Effector CD8-positive, alpha-beta T cell (primary cell): Measurements from ENCODE around the gene GPS2.
A peak's percentile ranks its signal among the peaks of the same experiment; 100 is the strongest.

Source experiments
- DNase-seq: peaks from one replicate; lab custom pipeline; 2025; lab: John Stamatoyannopoulos, UW

The GPS2 gene

GRCh38 chr17:7293159-7293558, 22.0 kb downstream of the GPS2 start:
- DNase-seq, result no peak

DNA sequence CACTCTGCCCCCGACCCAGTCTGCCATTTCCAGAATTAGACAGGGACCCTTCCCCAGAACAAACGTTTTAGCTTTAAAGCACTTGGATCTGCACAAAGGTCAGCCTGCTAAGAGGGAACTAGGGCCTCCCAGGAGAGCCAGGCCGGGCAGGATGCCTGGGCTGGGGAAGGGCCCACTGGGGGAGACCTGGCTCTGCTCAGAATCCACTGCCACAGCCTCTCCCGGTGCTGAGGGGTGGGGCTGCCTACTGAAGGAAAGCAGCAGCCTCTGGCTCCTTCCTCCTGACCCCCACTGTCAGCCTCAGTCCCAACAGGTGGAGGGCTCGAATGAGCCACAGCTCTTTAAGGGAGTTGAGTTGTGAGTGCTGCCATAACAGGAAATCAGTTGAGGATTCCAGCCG, 22.4 kb downstream of the GPS2 start:
- no peak for DNase-seq

- DNase-seq, result no peak
These were observed 23.0 kb downstream of the GPS2 start for GRCh38 chr17:7292194-7292593.

DNA sequence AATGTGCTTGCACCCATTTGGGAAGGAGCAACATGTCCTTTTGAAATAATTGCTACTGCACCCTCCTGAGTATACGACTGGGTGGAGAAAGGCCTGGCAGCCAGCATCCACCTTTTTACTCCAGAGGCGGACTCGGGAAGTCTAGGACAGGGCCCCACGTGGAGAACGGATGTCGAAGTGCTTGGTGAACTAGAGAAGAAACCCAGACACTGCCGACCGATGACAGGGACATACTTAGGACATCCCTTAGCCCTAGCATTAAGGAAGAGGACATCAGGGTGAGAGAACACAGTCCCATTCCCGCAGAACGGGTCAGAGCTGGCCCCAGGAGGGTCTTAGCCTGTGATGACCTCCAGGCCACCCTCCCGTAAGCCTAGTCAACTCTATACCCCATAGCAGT, 24.5 kb downstream of the GPS2 start:
- no peak for DNase-seq

DNA sequence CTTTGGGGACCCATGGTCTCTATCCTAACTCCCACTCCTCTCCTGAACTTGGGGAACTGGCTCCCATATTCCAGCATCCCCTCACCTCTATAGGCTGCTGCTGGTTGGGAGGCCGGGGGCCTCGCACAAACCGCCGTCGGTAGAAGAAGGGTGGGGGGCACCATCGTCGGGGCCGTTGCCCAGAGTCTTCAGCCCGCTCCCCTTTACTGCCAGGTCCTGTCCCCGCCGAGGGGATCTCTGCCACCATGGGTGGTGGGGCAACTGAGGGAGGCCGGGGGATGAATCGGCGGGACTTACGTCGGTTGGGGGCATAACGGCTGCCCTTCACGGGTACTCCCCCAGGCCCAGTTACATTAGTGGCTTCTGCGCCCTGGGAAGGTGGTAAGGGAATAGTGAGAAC, 25.0 kb downstream of the GPS2 start:
- DNase-seq, result no peak

- DNase-seq, result no peak
These were observed 25.7 kb downstream of the GPS2 start for GRCh38 chr17:7289256-7290032.

GRCh38 chr17:7285679-7286078, 29.5 kb downstream of the GPS2 start:
- DNase-seq, result no peak

DNA sequence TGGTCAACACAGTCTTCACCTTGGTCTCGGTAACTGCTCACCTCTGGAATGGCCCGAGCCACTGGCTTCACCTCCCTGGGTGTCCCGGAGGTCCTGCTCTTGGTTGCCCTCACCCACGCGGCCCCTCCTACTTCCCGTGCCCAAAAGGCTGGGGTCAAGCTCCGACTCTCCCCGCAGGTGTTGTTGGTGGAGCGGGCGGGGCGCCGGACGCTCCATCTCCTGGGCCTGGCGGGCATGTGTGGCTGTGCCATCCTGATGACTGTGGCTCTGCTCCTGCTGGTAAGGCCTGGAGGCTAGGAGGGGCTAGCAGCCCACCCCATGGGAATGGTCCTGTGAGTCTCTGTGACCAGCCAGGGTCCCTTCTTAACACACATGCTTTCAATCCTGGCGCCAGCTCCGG, 30.2 kb downstream of the GPS2 start:
- no peak for DNase-seq

DNA sequence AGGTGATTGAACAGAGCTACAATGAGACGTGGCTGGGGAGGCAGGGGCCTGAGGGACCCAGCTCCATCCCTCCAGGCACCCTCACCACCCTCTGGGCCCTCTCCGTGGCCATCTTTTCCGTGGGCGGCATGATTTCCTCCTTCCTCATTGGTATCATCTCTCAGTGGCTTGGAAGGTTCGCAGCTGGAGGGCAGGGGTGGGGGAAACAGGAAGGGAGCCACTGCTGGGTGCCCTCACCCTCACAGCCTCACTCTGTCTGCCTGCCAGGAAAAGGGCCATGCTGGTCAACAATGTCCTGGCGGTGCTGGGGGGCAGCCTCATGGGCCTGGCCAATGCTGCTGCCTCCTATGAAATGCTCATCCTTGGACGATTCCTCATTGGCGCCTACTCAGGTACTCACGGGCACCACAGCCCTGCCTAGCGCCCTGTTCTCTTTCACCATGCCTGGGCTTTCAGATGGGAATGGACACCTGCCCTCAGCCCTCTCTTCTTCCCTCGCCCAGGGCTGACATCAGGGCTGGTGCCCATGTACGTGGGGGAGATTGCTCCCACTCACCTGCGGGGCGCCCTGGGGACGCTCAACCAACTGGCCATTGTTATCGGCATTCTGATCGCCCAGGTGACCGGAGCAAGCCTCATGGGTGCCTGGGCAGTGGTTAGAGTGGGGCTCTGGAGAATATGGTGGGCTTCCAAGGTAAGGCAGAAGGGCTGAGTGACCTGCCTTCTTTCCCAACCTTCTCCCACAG, 31.5 kb downstream of the GPS2 start:
- no peak for DNase-seq

DNA sequence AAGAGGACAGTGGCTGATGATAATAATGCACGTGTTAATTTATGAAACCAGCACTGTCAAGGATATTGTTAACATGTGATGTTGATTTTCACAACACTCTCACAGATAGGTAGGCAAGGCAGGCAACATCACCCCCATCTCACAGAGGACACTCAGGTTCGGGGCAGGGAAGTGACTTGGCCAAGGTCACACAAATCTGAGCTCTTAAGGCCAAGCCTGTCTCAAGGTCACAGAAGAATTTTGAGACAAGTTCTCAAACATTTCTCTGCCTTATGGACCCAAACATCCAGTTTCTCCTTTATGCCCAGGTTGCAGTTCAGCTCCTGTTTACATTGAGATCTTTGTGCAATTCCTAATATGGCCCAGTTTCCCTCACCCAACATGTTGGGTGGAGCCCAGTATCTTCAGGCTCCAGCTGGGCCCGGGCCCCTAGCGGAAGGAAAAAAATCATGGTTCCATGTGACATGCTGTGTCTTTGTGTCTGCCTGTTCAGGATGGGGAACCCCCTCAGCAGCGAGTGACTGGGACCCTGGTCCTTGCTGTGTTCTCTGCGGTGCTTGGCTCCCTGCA, 32.3 kb downstream of the GPS2 start:
- DNase-seq, result no peak

DNA sequence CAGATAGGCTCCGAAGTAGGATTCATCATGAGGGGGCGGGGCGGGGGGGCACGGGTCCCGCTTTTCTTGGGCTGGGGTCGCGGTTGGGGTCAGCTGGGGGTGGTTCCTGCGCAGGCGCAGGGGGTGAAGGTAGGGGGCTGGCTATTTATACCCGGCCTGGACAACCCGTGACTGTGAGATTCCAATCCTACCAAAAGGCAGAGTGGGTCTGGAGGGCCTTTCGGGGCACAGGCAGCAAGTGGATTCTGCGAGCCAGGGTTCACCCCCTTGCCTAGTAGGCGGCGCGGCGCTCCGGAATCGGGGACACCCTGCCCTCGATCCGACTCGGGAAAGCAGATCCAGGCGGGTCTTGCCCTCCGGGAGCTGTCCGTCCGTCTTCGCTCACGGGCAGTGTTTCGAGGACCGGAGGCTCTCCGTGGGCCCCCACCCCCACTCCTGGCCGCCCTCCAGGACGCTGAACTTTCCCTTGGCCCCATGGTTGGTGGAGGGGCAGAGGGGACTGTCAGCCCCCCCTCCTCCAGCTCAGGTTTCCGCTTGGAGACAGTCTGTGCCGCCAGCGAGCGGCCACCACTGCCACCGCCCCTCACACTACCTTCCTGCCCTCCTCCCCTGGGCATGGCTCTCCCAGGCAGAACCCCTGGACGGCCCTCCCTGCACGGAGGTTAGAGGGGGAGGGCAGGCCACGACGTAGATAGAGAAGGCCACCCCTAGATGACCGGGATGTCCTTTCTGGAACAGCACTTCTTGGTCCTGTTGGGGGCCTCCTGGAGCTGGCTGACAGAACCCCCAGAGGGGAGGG, 33.0 kb downstream of the GPS2 start:
- no peak for DNase-seq

GRCh38 chr17:7281074-7281952, 33.8 kb downstream of the GPS2 start, which contains the start of gene SLC2A4:
SLC2A4 (plus strand) TSS chr17:7281718; CDS start chr17:7281935, 217 bp downstream.
- peak; percentile 81 for DNase-seq

DNA sequence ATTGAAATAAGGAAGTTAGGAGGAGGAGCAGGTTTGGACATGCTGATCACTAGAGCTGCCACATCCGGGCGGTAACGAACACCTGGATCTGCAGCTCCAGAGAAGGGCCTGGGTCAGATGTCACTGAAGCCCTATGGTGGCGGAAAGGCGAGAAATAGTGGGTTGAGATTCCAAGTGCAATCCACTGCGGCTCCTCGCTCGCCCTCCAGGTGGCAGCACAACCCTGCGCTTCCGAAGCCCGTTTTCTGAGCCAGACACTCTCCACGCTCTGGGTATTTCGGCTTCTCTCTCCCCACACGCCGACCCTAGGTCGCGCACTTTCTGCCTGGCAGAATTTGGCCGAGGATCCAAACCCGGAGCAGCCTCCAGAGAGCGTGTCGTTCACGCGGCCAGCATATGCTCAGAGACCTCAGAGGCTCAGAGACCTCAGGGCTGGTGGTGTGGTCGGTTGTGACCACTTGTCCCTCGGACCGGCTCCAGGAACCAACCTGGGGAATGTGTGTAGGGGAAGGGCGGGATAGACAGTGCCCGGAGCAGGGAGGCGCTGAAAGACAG, 34.6 kb downstream of the GPS2 start:
- DNase-seq, result peak; percentile 75

DNA sequence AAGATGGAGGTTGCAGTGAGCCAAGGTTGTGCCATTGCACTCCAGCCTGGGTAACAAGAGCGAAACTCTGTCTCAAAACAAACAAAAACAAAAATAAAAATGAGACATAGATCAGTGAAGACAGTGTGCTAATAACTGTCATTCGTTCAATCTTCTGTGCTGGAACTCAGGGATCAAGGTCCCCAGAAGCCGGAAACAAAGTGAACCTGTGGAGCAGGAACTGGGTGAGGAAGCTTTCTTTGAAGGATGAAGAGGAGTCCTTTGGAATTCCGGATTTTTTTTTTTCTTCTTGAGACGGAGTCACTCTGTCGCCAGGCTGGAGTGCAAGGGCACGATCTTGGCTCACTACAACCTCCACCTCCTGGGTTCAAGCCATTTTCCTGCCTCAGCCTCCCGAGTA, 35.7 kb downstream of the GPS2 start:
- DNase-seq, result no peak

DNA sequence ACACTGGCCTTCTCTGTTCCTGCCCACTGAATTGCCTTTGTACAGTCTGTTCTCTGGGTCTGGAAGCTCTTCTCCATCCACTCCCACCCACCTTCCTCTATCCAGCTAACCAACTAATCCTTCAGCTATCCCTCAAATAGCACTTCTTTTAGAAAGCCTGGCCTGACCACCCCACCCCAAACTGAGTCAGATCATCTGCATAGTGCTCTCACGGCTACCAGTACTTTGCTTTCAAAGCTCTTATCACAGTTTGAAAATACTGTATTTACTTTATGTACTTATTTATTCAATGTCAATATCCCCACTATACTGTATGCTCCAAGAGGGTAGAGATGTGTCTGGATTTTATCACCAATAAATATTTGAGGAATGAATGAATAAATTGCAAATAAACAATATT, 48.4 kb downstream of the GPS2 start:
- no peak for DNase-seq

DNA sequence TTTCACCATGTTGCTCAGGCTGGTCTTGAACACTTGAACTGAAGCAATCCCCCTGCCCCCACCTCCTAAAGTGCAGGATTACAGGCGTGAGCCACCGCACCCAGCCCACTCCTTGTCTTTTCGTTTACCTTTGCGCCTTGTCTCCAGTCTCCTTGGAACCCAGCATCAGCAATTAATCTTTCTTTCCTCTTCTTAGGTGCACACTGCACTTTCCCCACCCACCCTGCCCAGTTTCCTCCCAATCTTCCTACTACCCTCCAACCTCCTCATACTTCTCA, 51.4 kb downstream of the GPS2 start:
- no peak for DNase-seq

DNA sequence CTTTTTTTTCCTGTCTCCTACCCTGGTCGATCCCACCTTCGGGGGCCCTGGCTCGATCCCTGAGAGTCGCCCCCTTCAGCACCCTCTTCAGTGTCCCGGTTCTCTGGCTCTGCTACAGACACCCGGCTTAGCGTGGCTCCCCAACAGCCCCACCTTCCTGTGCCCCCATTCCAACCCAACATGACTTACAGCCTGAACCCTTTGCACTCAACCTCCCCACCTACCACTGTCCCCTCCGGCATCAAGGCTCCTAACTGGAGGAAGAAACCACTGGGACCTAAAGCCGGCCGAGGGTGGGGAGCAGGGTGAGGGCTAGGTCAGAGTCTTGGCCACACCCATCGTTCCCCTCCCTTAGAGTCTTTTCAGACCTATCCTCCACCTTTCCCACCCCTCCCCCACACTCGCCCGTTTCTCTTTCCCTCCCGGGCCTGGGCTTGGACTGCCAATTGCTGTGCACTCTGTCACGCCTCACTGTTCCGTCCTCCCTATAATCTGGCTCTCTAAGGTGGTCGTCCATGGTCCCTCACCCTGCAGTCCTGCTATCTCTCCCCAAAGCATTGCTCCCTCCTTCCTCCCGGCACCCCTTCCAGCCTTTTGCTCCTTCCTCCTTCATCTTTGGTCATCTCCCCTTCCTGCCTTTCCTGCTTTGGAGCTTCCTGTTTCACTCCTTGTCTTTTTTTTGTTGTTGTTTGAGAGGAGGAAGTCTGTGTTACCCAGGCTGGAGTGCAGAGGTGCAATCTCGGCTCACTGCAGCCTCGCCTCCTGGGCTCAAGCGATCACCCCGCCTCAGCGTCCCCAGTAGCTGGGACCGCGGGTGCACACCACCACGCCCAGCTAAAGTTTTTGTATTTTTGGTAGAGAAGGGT, 52.0 kb downstream of the GPS2 start:
- DNase-seq, result no peak
